ENCODE measurements around the gene MSLN.

MSLN gene

DNA sequence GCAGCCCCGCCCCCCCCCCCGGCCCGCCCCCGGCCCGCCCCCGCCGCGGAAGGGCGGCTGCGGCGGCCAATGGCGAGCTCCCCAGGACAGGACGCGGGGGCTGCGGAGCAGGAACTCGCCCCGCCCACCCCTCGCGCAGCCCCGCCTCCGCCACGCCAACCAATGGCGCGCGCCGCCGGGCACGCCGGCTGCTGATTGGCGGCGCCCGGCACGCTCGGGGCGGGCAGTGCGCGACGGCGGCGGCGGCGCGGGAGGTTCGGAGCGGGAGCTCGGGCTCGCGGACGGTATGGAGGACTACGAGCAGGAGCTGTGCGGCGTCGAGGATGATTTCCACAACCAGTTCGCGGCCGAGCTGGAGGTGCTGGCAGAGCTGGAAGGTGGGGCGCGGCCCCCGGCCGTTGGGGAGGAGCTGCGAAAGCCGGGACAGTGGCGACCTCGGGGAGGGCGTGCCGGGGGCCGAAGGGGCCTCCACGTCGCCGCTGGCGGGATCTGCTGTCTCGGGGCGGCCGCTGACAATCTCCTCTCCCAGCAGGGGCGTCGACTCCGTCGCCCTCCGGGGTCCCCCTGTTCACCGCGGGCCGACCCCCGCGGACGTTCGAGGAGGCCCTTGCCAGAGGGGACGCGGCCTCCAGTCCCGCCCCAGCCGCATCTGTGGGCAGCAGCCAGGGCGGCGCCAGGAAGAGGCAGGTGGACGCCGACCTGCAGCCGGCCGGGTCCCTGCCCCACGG, 28.0 kb downstream of the MSLN start, which contains the start of gene CHTF18:
Gene CHTF18, plus strand, starts transcription at position 222 of the 728 bp plus-strand sequence. Its CDS starts 65 bp downstream, at position 287.
- Histone ChIP-seq H3K27ac (ENCODE audit: low read depth, low read length, poor library complexity, severe bottlenecking) (no peak within 1 kb of the TSS), H3K4me3 (ENCODE audit: low read depth, low read length, poor library complexity, severe bottlenecking) (peak within 1 kb of the TSS; percentile 96), H3K9ac (ENCODE audit: low read length) (peak within 1 kb of the TSS; percentile 91), H3K4me2 (ENCODE audit: low read length) (peak within 1 kb of the TSS; percentile 93), H4K20me1 (ENCODE audit: insufficient read depth, low read length) (no peaks in the 10 kb centered on the region), H3K36me3 (ENCODE audit: insufficient read depth, low read length) (peaks cover 49% of the 10 kb centered on the region), H2AFZ (ENCODE audit: low read length) (no peak within 1 kb of the TSS), H3K27me3 (ENCODE audit: insufficient read depth, low read length) (no peaks in the 10 kb centered on the region), H3K79me2 (ENCODE audit: insufficient read depth, low read length) (no peaks in the 10 kb centered on the region), H3K4me1 (ENCODE audit: insufficient read depth, low read length, severe bottlenecking) (peaks cover 23% of the 10 kb centered on the region), H3K9me3 (ENCODE audit: low read length) (no peaks in the 10 kb centered on the region), H3K9me2 (ENCODE audit: low read depth, low read length) (no peaks in the 10 kb centered on the region), H3F3A (ENCODE audit: insufficient read depth, low read length) (no peaks in the 10 kb centered on the region)
- TF ChIP-seq, protein P1, sequence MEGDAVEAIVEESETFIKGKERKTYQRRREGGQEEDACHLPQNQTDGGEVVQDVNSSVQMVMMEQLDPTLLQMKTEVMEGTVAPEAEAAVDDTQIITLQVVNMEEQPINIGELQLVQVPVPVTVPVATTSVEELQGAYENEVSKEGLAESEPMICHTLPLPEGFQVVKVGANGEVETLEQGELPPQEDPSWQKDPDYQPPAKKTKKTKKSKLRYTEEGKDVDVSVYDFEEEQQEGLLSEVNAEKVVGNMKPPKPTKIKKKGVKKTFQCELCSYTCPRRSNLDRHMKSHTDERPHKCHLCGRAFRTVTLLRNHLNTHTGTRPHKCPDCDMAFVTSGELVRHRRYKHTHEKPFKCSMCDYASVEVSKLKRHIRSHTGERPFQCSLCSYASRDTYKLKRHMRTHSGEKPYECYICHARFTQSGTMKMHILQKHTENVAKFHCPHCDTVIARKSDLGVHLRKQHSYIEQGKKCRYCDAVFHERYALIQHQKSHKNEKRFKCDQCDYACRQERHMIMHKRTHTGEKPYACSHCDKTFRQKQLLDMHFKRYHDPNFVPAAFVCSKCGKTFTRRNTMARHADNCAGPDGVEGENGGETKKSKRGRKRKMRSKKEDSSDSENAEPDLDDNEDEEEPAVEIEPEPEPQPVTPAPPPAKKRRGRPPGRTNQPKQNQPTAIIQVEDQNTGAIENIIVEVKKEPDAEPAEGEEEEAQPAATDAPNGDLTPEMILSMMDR (IDR thresholded peaks at IDR 0.05; ENCODE audit: low read length), result no peak
- TF ChIP-seq EZH2 (IDR thresholded peaks at IDR 0.05; ENCODE audit: borderline replicate concordance, low read length), result no peak

DNA sequence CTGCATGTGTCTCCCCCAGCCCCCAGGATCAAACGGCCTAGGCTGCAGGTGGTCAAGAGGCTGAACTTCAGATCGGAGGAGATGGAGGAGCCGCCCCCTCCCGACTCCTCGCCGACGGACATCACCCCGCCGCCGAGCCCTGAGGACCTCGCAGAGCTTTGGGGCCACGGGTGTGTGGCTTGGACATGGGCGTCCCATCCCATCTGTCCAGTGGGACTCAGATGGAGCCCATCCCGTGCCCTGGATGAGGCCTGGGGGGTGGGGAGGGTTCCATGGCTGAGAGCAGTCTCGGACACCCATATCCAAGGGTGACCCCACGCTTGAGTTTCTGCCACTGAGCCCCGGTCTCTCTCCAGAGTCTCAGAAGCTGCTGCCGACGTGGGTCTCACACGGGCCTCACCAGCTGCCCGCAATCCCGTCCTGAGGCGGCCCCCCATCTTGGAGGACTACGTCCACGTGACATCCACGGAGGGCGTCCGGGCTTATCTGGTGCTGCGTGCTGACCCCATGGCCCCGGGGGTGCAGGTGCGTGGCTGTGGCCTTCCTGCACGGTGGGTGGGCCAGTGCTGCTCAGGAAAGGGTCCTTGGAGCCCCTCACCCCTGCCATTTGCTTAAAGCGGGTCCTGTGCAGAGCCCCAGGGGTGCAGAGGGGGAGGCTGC, 28.8 kb downstream of the MSLN start:
- H3F3A ChIP-seq (ENCODE audit: insufficient read depth, low read length), result no peaks in the 10 kb centered on the region
- peak overlapping the region; percentile 89 for H3K9ac ChIP-seq (ENCODE audit: low read length)
- no peak overlapping the region for H3K27ac ChIP-seq (ENCODE audit: low read depth, low read length, poor library complexity, severe bottlenecking)
- H2AFZ ChIP-seq (ENCODE audit: low read length), result no peak overlapping the region
- peaks cover 51% of the 10 kb centered on the region for H3K36me3 ChIP-seq (ENCODE audit: insufficient read depth, low read length)
- TF ChIP-seq, protein P1 (IDR thresholded peaks at IDR 0.05; ENCODE audit: low read length), result no peak
- no peak for TF ChIP-seq EZH2 (IDR thresholded peaks at IDR 0.05; ENCODE audit: borderline replicate concordance, low read length)
- H3K79me2 ChIP-seq (ENCODE audit: insufficient read depth, low read length), result no peaks in the 10 kb centered on the region
- H3K9me2 ChIP-seq (ENCODE audit: low read depth, low read length), result no peaks in the 10 kb centered on the region
- no peaks in the 10 kb centered on the region for H3K9me3 ChIP-seq (ENCODE audit: low read length)
- H3K27me3 ChIP-seq (ENCODE audit: insufficient read depth, low read length), result no peaks in the 10 kb centered on the region
- H3K4me1 ChIP-seq (ENCODE audit: insufficient read depth, low read length, severe bottlenecking), result peaks cover 23% of the 10 kb centered on the region
- H4K20me1 ChIP-seq (ENCODE audit: insufficient read depth, low read length), result no peaks in the 10 kb centered on the region
- H3K4me3 ChIP-seq (ENCODE audit: low read depth, low read length, poor library complexity, severe bottlenecking), result peak overlapping the region; percentile 92
- peak overlapping the region; percentile 79 for H3K4me2 ChIP-seq (ENCODE audit: low read length)

DNA sequence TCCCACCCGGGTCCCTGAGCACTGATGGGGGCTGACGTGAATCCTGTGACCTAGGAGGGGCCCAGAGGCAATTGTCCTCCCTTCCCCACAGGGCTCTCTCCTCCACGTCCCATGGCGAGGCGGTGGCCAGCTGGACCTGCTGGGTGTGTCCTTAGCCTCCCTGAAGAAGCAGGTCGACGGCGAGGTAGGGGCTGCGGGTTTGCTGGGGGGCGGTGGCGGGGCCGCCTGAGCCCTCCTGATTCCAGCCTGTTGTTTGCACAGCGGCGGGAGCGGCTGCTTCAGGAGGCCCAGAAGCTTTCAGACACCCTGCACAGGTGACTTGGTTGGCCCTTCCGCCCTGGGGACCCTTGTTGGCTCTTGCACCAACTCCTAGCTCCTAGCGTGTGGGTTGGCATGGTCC, 29.6 kb downstream of the MSLN start:
- no peak overlapping the region for H3K27ac ChIP-seq (ENCODE audit: low read depth, low read length, poor library complexity, severe bottlenecking)
- H3K4me2 ChIP-seq (ENCODE audit: low read length), result peak overlapping the region; percentile 79; the same call in 1 of the 2 replicates
- no peaks in the 10 kb centered on the region for H3K9me3 ChIP-seq (ENCODE audit: low read length)
- H3K36me3 ChIP-seq (ENCODE audit: insufficient read depth, low read length), result peaks cover 47% of the 10 kb centered on the region
- H3K27me3 ChIP-seq (ENCODE audit: insufficient read depth, low read length), result no peaks in the 10 kb centered on the region
- H3K9ac ChIP-seq (ENCODE audit: low read length), result peak overlapping the region; percentile 89; the same call in 1 of the 2 replicates
- H3F3A ChIP-seq (ENCODE audit: insufficient read depth, low read length), result no peaks in the 10 kb centered on the region
- no peaks in the 10 kb centered on the region for H4K20me1 ChIP-seq (ENCODE audit: insufficient read depth, low read length)
- no peak for TF ChIP-seq EZH2 (IDR thresholded peaks at IDR 0.05; ENCODE audit: borderline replicate concordance, low read length)
- TF ChIP-seq, protein P1 (IDR thresholded peaks at IDR 0.05; ENCODE audit: low read length), result no peak
- peak overlapping the region; percentile 92 for H3K4me3 ChIP-seq (ENCODE audit: low read depth, low read length, poor library complexity, severe bottlenecking)
- no peak overlapping the region for H2AFZ ChIP-seq (ENCODE audit: low read length)
- H3K79me2 ChIP-seq (ENCODE audit: insufficient read depth, low read length), result no peaks in the 10 kb centered on the region
- peaks cover 23% of the 10 kb centered on the region for H3K4me1 ChIP-seq (ENCODE audit: insufficient read depth, low read length, severe bottlenecking)
- no peaks in the 10 kb centered on the region for H3K9me2 ChIP-seq (ENCODE audit: low read depth, low read length)

Measured in OCI-LY1 (cell line).